Liver (tissue), 9 donors: ENCODE data around the gene IGF2BP3. TPM values are rescaled to one million over a fixed set of nuclear protein-coding genes. Genes with fewer than 3 reads are reported as not detected.

Source experiments
- DNase-seq: peaks from one replicate; pipeline ENCODE4 v3.0.0-alpha.2; 2017; ENCODE audit warnings: low spot score
- H3K27ac ChIP-seq, 2 donors: one replicate each; pipeline ENCODE4 v1.7.0; 2013; ENCODE audit warnings: inconsistent platforms in 2 of 2, low read length in 2 of 2, control low read depth in 1 of 2, low read depth in 1 of 2, mild to moderate bottlenecking in 1 of 2
- H3K27me3 ChIP-seq, 4 donors: one replicate each; pipeline versions ENCODE4 v1.6.1 to v1.7.0; 2013; ENCODE audit warnings: low read length in 3 of 4, inconsistent platforms in 1 of 4, mild to moderate bottlenecking in 1 of 4, moderate library complexity in 1 of 4; ENCODE audit not compliant: control insufficient read depth in 4 of 4, insufficient read depth in 4 of 4
- H3K36me3 ChIP-seq, 4 donors: one replicate each; pipeline versions ENCODE4 v1.6.1 to v1.7.0; 2013; ENCODE audit warnings: low read length in 3 of 4, mild to moderate bottlenecking in 3 of 4, low read depth in 1 of 4, moderate library complexity in 1 of 4; ENCODE audit not compliant: control insufficient read depth in 4 of 4, insufficient read depth in 3 of 4
- H3K4me1 ChIP-seq, 4 donors: one replicate each; pipeline versions ENCODE4 v1.6.1 to v1.7.0; 2013; ENCODE audit warnings: low read length in 3 of 4, mild to moderate bottlenecking in 3 of 4, moderate library complexity in 1 of 4; ENCODE audit not compliant: control insufficient read depth in 4 of 4, insufficient read depth in 4 of 4
- H3K4me3 ChIP-seq, 3 donors: one replicate each; pipeline versions ENCODE4 v1.6.1 to v1.7.0; 2013; ENCODE audit warnings: low read length in 3 of 3, control low read depth in 1 of 3, low read depth in 1 of 3, mild to moderate bottlenecking in 1 of 3
- H3K9ac ChIP-seq, 2 donors: one replicate each; pipeline ENCODE4 v1.7.0; 2013; ENCODE audit warnings: low read length in 2 of 2, mild to moderate bottlenecking in 2 of 2, moderate library complexity in 2 of 2, control low read depth in 1 of 2, low read depth in 1 of 2
- H3K9me3 ChIP-seq, 4 donors: one replicate each; pipeline versions ENCODE4 v1.6.1 to v1.7.0; 2013; ENCODE audit warnings: low read length in 3 of 4; ENCODE audit not compliant: control insufficient read depth in 4 of 4
- CTCF ChIP-seq: fragments of 150-350 bp; IDR thresholded peaks from 2 replicates; pipeline ENCODE4 v1.5.1; 2017; ENCODE audit warnings: improper control_type of control experiment, low read depth, low read length; ENCODE audit not compliant: missing input control
- EGR1 ChIP-seq, 2 donors: IDR thresholded peaks; 2 replicates each; pipeline ENCODE4 v1.6.1; 2016 to 2018; ENCODE audit warnings: antibody characterized with exemption in 2 of 2, low read depth in 2 of 2
- FOXA1 ChIP-seq: IDR thresholded peaks from 2 replicates; pipeline ENCODE4 v1.6.1; 2016; ENCODE audit warnings: antibody characterized with exemption
- FOXA2 ChIP-seq: IDR thresholded peaks from 2 replicates; pipeline ENCODE4 v1.6.1; 2016; ENCODE audit warnings: antibody characterized with exemption
- GABPA ChIP-seq, 2 donors: IDR thresholded peaks in 1 of 2; conservative IDR thresholded peaks in 1 of 2; 2 replicates each; pipeline ENCODE4 v1.6.1; 2016; ENCODE audit warnings: antibody characterized with exemption in 2 of 2, mild to moderate bottlenecking in 1 of 2, moderate library complexity in 1 of 2
- HNF4A ChIP-seq, 2 donors: conservative IDR thresholded peaks; 2 replicates each; pipeline ENCODE4 v1.6.1; 2016; ENCODE audit warnings: antibody characterized with exemption in 2 of 2, mild to moderate bottlenecking in 2 of 2
- JUND ChIP-seq, 2 donors: IDR thresholded peaks; 2 replicates each; pipeline ENCODE4 v1.6.1; 2016; ENCODE audit warnings: antibody characterized with exemption in 2 of 2
- NR2F2 ChIP-seq: IDR thresholded peaks from 2 replicates; pipeline ENCODE4 v1.6.1; 2016; ENCODE audit warnings: antibody characterized with exemption
- RAD21 ChIP-seq, 2 donors: IDR thresholded peaks; 2 replicates each; pipeline ENCODE4 v1.6.1; 2016; ENCODE audit warnings: antibody characterized with exemption in 2 of 2, mild to moderate bottlenecking in 2 of 2
- REST ChIP-seq: IDR thresholded peaks from 2 replicates; pipeline ENCODE4 v1.6.1; 2016; ENCODE audit warnings: antibody characterized with exemption, mild to moderate bottlenecking
- YY1 ChIP-seq: IDR thresholded peaks from 2 replicates; pipeline ENCODE4 v1.6.1; 2016; ENCODE audit warnings: antibody characterized with exemption, mild to moderate bottlenecking
- WGBS: extraction: QIAGEN DNeasy Blood & Tissue Kit; methylation state at CpG from one replicate; pipeline ENCODE4 v1.1.7; 2013; 5-methylcytosine and 5-hydroxymethylcytosine counted together
- polyA plus RNA-seq, 2 donors: library from polyadenylated mRNA; stranded (reverse) in 1 of 2; unstranded in 1 of 2; fragments of 200-250 nt in 1 of 2; fragments of >200 nt in 1 of 2; fragmentation: Nextera tagmentation in 1 of 2; extraction: Ambion mirVana in 1 of 2; gene quantifications; one replicate each; pipeline versions ENCODE4 v1.2.1 to v1.2.3, GENCODE V29; 2013 to 2015
- total RNA-seq, 2 donors: library from RNA; depleted of rRNA; stranded (reverse); fragments of >200 nt; gene quantifications; one replicate each; pipeline ENCODE4 v1.2.3, GENCODE V29; 2014
- TF ChIP-seq, protein P1 (sequence below): IDR thresholded peaks from 2 replicates; pipeline ENCODE4 v1.6.1; 2016; ENCODE audit warnings: antibody characterized with exemption
- donor health status: healthy.
- donor health status: healthy.
- donor health status: healthy.
- donor health status: healthy.
- donor health status: healthy.

Gene IGF2BP3
- total and polyA plus RNA-seq, 4 donors = 0.17 to 28.4 (median 0.23) TPM; not detected in 1

DNA sequence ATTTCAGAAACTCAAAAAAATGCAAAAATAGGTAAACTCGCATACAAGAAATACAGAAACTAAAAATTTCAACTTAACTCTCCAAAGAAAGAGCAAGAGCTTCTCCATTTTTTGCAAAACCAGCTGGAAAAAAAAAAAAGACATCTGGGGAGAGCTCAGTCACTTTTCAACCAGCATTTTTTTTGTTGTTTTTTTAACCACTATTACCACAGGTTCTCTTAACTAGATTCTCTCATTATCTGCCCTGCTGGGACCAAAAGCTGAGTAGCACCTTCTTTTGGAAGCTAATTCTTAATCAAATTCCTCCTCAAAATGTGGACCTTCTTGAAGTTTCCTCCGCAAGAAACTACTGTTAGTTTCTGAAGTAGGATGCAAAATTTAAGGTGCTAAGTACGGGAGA lies 14.2 kb downstream of the IGF2BP3 start:
- peaks cover 0 to 9% (median 4%) of the 10 kb centered on the region in 4 donors for H3K27me3 ChIP-seq
- no peaks in the 10 kb centered on the region for H3K9me3 ChIP-seq
- TF ChIP-seq REST (no peak), JUND (IDR thresholded peaks at IDR 0.05) (no peak), EGR1 (IDR thresholded peaks at IDR 0.05; ENCODE audit: low read depth in 2 of 2) (no peak), RAD21 (IDR thresholded peaks at IDR 0.05) (no peak), CTCF (no peak), HNF4A (conservative IDR thresholded peaks at IDR 0.05) (no peak), FOXA1 (no peak), GABPA (IDR thresholded peaks at IDR 0.05 in 1 of 2, conservative IDR thresholded peaks at IDR 0.05 in 1 of 2) (no peak), FOXA2 (no peak), NR2F2 (no peak), YY1 (no peak)
- TF ChIP-seq, protein P1, sequence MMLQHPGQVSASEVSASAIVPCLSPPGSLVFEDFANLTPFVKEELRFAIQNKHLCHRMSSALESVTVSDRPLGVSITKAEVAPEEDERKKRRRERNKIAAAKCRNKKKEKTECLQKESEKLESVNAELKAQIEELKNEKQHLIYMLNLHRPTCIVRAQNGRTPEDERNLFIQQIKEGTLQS = no peak
- H3K4me1 ChIP-seq = no peaks in the 10 kb centered on the region
- H3K27ac ChIP-seq = no peak overlapping the region
- no peak for DNase-seq
- no peaks in the 10 kb centered on the region for H3K36me3 ChIP-seq
- 90% methylated on average over 3 of the region's 3 CpGs for WGBS
- H3K9ac ChIP-seq = no peak overlapping the region
- H3K4me3 ChIP-seq = no peak overlapping the region

GRCh38 chr7:23454881-23455526 lies 15.3 kb downstream of the IGF2BP3 start:
- TF ChIP-seq REST (no peak), YY1 (no peak)
- H3K27me3 ChIP-seq = peaks cover 0 to 4% (median 3%) of the 10 kb centered on the region in 4 donors
- no peak overlapping the region for H3K4me3 ChIP-seq
- WGBS = 90% methylated on average over 5 of the region's 5 CpGs
- H3K9ac ChIP-seq = no peak overlapping the region
- H3K4me1 ChIP-seq = no peaks in the 10 kb centered on the region
- no peak for DNase-seq
- H3K9me3 ChIP-seq = no peaks in the 10 kb centered on the region
- no peak overlapping the region for H3K27ac ChIP-seq
- H3K36me3 ChIP-seq = no peaks in the 10 kb centered on the region
